OCI-LY7 (cell line): ENCODE results near the gene RAPGEF3. TPM values are rescaled to one million over a fixed set of nuclear protein-coding genes. Genes with fewer than 3 reads are reported as not detected.

Experiments
- BruUV-seq: library from RNA; stranded (reverse); fragments of 400-500 nt; replicated peaks from 2 replicates; lab custom pipeline; 2021; lab: Mats Ljungman, UMichigan
- CTCF ChIA-PET: fragments of 300-600 bp; sonication (Branson Sonifier 250); formaldehyde crosslinking; loops from one replicate; lab custom pipeline; 2022; ENCODE audit warnings: antibody characterized with exemption; ENCODE audit not compliant: unreplicated experiment; lab: Charles Lee
- POLR2A ChIA-PET: fragments of 300-600 bp; sonication (Branson Sonifier 250); formaldehyde crosslinking; loops from one replicate; lab custom pipeline; 2022; ENCODE audit warnings: antibody characterized with exemption; lab: Charles Lee
- DNase-seq: peaks from one replicate; pipeline ENCODE4 v3.0.0-alpha.2; 2015; ENCODE audit warnings: low spot score
- H2AFZ ChIP-seq: fragments of 200-600 bp; sonication (generic), shearing (Covaris generic); 2 replicates; pipeline ENCODE4 v1.6.1; 2014; ENCODE audit warnings: mild to moderate bottlenecking, antibody characterized with exemption, low read length, moderate library complexity
- H3K27ac ChIP-seq: fragments of 200-600 bp; sonication (generic); 2 replicates; pipeline ENCODE4 v1.5.1; 2014; ENCODE audit warnings: mixed run types, low read depth, mild to moderate bottlenecking, moderate library complexity, low read length, inconsistent platforms; ENCODE audit not compliant: poor library complexity, severe bottlenecking
- H3K36me3 ChIP-seq: fragments of 200-600 bp; sonication (generic); 2 replicates; pipeline ENCODE4 v1.6.1; 2014; ENCODE audit warnings: mild to moderate bottlenecking, antibody characterized with exemption, low read length, moderate library complexity, mixed read lengths; ENCODE audit not compliant: insufficient read depth
- H3K4me1 ChIP-seq: fragments of 200-600 bp; sonication (generic); 2 replicates; pipeline ENCODE4 v1.5.1; 2014; ENCODE audit warnings: mild to moderate bottlenecking, low read length; ENCODE audit not compliant: insufficient read depth, poor library complexity, severe bottlenecking
- H3K4me2 ChIP-seq: fragments of 200-600 bp; sonication (generic); 2 replicates; pipeline ENCODE4 v1.6.1; 2014; ENCODE audit warnings: mild to moderate bottlenecking, low read length
- H3K4me3 ChIP-seq: fragments of 200-600 bp; sonication (generic); 2 replicates; pipeline ENCODE4 v1.5.1; 2014; ENCODE audit warnings: mild to moderate bottlenecking, low read depth, low read length; ENCODE audit not compliant: poor library complexity, severe bottlenecking
- H3K79me2 ChIP-seq: fragments of 200-600 bp; sonication (generic); 2 replicates; pipeline ENCODE4 v1.6.1; 2016; ENCODE audit warnings: low read depth, mild to moderate bottlenecking, low read length, moderate library complexity, mixed read lengths; ENCODE audit not compliant: insufficient read depth
- H3K9me2 ChIP-seq: fragments of 200-600 bp; sonication (generic); 2 replicates; pipeline ENCODE4 v1.6.1; 2016; ENCODE audit warnings: mild to moderate bottlenecking, low read length, mixed read lengths; ENCODE audit not compliant: insufficient read depth
- H3K9me3 ChIP-seq: fragments of 200-600 bp; sonication (generic); 2 replicates; pipeline ENCODE4 v1.6.1; 2014; ENCODE audit warnings: mild to moderate bottlenecking, mixed run types, low read length, mixed read lengths
- H4K20me1 ChIP-seq: fragments of 200-600 bp; sonication (generic); 2 replicates; pipeline ENCODE4 v1.6.1; 2014; ENCODE audit warnings: mild to moderate bottlenecking, antibody characterized with exemption, low read length, moderate library complexity, mixed read lengths; ENCODE audit not compliant: insufficient read depth
- EZH2phosphoT487 ChIP-seq: fragments of 200-600 bp; sonication (generic); IDR thresholded peaks from 2 replicates; pipeline ENCODE4 v1.6.1; 2018; ENCODE audit warnings: low read depth, borderline replicate concordance, mild to moderate bottlenecking, mixed run types, antibody characterized with exemption, low read length, moderate library complexity, mixed read lengths
- intact Hi-C: fragments of 100-400 bp; cut with micrococcal nuclease; formaldehyde crosslinking; loops from one replicate; pipeline ENCODE4 v1.10.0; 2022; ENCODE audit not compliant: unreplicated experiment
- total RNA-seq, 2 experiments: library from RNA; depleted of rRNA in 1 of 2; stranded (reverse); fragments of >200 nt in 1 of 2; shearing (Covaris generic) in 1 of 2; gene quantifications; 2 replicates each; pipeline ENCODE4 v1.2.3, GENCODE V29; 2014 to 2022
- TF ChIP-seq, protein P1 (sequence below): fragments of 200-600 bp; sonication (generic); conservative IDR thresholded peaks from 2 replicates; pipeline ENCODE4 v1.5.1; 2014; ENCODE audit warnings: mild to moderate bottlenecking, antibody characterized with exemption, low read length, moderate library complexity, mixed read lengths

The RAPGEF3 gene
- total RNA-seq, 2 experiments from 2014 or later, result 0.69 to 4.7 TPM

DNA sequence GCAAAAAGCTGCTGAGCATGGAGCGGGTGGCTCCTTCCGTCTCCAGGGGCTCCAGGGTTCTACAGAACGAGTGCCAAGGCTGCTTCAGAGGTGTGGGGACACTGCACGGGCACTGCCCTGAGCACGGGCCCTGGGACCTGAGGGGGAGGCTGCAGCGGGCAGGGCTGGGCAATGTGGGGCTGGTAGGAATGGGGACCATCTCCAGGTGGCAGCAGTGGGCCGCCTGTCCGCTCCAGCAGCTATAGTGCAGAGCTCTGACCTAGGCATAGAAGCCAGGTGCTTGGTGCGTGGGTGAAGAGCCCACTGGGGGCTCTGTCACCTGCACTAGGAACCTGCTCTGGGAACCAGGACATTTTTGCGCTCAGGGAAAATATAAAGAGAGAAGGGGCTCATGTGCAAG lies 38.8 kb upstream of the RAPGEF3 start:
- TF ChIP-seq EZH2phosphoT487, result no peak
- TF ChIP-seq, protein P1, sequence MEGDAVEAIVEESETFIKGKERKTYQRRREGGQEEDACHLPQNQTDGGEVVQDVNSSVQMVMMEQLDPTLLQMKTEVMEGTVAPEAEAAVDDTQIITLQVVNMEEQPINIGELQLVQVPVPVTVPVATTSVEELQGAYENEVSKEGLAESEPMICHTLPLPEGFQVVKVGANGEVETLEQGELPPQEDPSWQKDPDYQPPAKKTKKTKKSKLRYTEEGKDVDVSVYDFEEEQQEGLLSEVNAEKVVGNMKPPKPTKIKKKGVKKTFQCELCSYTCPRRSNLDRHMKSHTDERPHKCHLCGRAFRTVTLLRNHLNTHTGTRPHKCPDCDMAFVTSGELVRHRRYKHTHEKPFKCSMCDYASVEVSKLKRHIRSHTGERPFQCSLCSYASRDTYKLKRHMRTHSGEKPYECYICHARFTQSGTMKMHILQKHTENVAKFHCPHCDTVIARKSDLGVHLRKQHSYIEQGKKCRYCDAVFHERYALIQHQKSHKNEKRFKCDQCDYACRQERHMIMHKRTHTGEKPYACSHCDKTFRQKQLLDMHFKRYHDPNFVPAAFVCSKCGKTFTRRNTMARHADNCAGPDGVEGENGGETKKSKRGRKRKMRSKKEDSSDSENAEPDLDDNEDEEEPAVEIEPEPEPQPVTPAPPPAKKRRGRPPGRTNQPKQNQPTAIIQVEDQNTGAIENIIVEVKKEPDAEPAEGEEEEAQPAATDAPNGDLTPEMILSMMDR, result peak; percentile 87
- Histone ChIP-seq H3K27ac (no peak overlapping the region), H3K36me3 (peaks cover 51% of the 10 kb centered on the region), H2AFZ (no peak overlapping the region), H4K20me1 (0 out of 2 replicates have a peak, but pooled peaks cover 7% of the 10 kb centered on the region), H3K4me3 (no peak overlapping the region), H3K4me2 (no peak overlapping the region), H3K79me2 (no peaks in the 10 kb centered on the region), H3K9me3 (no peaks in the 10 kb centered on the region), H3K9me2 (no peaks in the 10 kb centered on the region), H3K4me1 (peaks cover 10% of the 10 kb centered on the region)
- CTCF ChIA-PET, result interaction anchor here (0.6 to 3.5 kb wide), 10 partner anchors 10 to 56 kb away, joined by 3 to 28 read pairs (median 6); no protein-coding TSS in a partner anchor
- POLR2A ChIA-PET, result interaction anchor here (0.6 to 2.4 kb wide), 6 partner anchors 10 to 38 kb away, joined by 3 to 8 read pairs (median 4); no protein-coding TSS in a partner anchor
- intact Hi-C loops, result loop anchor here (1.0 to 2.0 kb wide), 3 partner anchors 20 to 151 kb away; no protein-coding TSS in a partner anchor
- DNase-seq, result peak; percentile 83
- no TSS peak for BruUV-seq

DNA sequence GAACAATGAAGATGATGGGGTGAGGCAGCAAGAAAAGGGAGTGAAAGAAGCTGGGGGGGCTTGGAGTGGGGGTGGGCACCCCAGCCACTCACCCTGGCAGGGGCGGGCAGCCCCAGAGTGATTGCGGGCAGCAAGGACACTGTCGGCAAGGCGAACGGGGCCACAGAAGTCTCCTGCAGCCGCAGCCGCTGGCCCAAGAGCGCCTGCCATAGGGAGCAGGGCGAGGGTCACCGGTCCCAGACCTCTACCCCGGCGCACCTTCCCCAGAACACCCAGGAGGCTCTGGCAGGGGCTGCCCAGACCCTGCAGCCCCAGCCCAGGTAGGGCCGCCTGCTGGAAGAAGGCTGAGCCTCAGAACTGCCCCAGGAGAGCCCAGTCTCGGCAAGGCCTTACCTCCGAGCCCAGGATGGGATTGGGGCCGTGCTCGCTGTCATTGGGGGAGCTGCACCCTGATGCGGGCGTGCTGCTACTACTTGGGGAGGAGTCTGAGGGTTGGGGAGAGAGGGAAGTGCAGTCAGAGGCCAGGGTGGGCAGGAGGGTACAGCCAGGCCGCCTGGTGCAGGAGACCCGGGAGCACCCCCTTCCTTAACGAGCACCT lies 37.2 kb upstream of the RAPGEF3 start:
- CTCF ChIA-PET, result interaction anchor here (2.9 kb wide), 1 partner anchor 12 kb away, joined by 9 read pairs; no protein-coding TSS in a partner anchor
- DNase-seq, result no peak

More for the DNA sequence above, 37.2 kb upstream of the RAPGEF3 start:
- Histone ChIP-seq H3K9me3 (no peaks in the 10 kb centered on the region), H3K36me3 (peaks cover 62% of the 10 kb centered on the region), H3K4me2 (no peak overlapping the region), H3K4me1 (peaks cover 9% of the 10 kb centered on the region), H3K4me3 (no peak overlapping the region), H4K20me1 (no peaks in the 10 kb centered on the region), H3K79me2 (no peaks in the 10 kb centered on the region), H3K27ac (no peak overlapping the region), H3K9me2 (no peaks in the 10 kb centered on the region), H2AFZ (no peak overlapping the region)
- no TSS peak for BruUV-seq
- POLR2A ChIA-PET, result interaction anchor here (2.4 kb wide), 1 partner anchor 37 kb away, joined by 8 read pairs; no protein-coding TSS in a partner anchor
- TF ChIP-seq EZH2phosphoT487, result no peak
- TF ChIP-seq, protein P1, result no peak
- intact Hi-C loops, result loop anchor here (2.0 kb wide), 1 partner anchor 153 kb away; no protein-coding TSS in a partner anchor
